Body of pancreas (tissue), 4 donors: ENCODE measurements around the gene GNAT2. TPM values are rescaled to one million over a fixed set of nuclear protein-coding genes. Genes with fewer than 3 reads are reported as not detected.

Experiments
- ATAC-seq: fragments of 150-250 bp; one replicate; pipeline ENCODE4 v1.9.1; 2016
- DNase-seq, 4 donors: peaks; one replicate each; pipeline ENCODE4 v3.0.0-alpha.2; 2019
- H3K27ac ChIP-seq, 4 donors: fragments of 200-600 bp; sonication (generic); 1 replicate in 3 of 4; 2 replicates in 1 of 4; pipeline versions ENCODE4 v1.5.1 to v1.6.1; 2016 to 2019; ENCODE audit warnings: mild to moderate bottlenecking in 1 of 4, mixed read lengths in 1 of 4, moderate library complexity in 1 of 4
- H3K27me3 ChIP-seq, 2 donors: fragments of 200-600 bp; sonication (generic); one replicate each; pipeline ENCODE4 v1.6.0; 2016; ENCODE audit warnings: mild to moderate bottlenecking in 1 of 2
- H3K36me3 ChIP-seq, 2 donors: fragments of 200-600 bp; sonication (generic); replicated peaks in 1 of 2; 2 replicates each; pipeline ENCODE4 v1.5.1; 2016; ENCODE audit warnings: low read depth in 2 of 2; ENCODE audit not compliant: insufficient read depth in 1 of 2
- H3K4me1 ChIP-seq: fragments of 200-600 bp; sonication (generic); one replicate; pipeline ENCODE4 v1.6.0; 2016
- H3K4me3 ChIP-seq, 2 donors: fragments of 200-600 bp; sonication (generic); 1 replicate in 1 of 2; 2 replicates in 1 of 2; pipeline ENCODE4 v1.5.1; 2016 to 2019
- H3K9me3 ChIP-seq, 3 donors: fragments of 200-600 bp; sonication (generic); 1 replicate in 2 of 3; 2 replicates in 1 of 3; pipeline ENCODE4 v1.5.1; 2016
- POLR2A ChIP-seq, 3 donors: fragments of 450-650 bp; IDR thresholded peaks; one replicate each; pipeline ENCODE4 v1.6.1; 2016; ENCODE audit warnings: antibody characterized with exemption in 3 of 3, mild to moderate bottlenecking in 2 of 3
- WGBS, 2 donors: methylation state at CpG; one replicate each; pipeline ENCODE4 v1.1.5; 2017; 5-methylcytosine and 5-hydroxymethylcytosine counted together
- intact Hi-C: fragments of 100-400 bp; cut with DNase I; formaldehyde crosslinking; loops from one replicate; pipeline ENCODE4 v1.15.1; 2023
- total RNA-seq, 2 donors: library from RNA; depleted of rRNA; stranded (reverse); fragments of >200 nt; gene quantifications; one replicate each; pipeline ENCODE4 v1.1.0, GENCODE V29; 2016
- TF ChIP-seq, protein P1 (sequence below), 7 experiments: fragments of 450-650 bp in 4 of 7; fragments of 200-600 bp in 3 of 7; sonication (generic) in 3 of 7; IDR thresholded peaks; one replicate each; pipeline ENCODE4 v1.5.1; 2016 to 2019; ENCODE audit warnings: antibody characterized with exemption in 7 of 7

GNAT2 gene
- total RNA-seq, 2 donors from 2014 or later = not detected

DNA sequence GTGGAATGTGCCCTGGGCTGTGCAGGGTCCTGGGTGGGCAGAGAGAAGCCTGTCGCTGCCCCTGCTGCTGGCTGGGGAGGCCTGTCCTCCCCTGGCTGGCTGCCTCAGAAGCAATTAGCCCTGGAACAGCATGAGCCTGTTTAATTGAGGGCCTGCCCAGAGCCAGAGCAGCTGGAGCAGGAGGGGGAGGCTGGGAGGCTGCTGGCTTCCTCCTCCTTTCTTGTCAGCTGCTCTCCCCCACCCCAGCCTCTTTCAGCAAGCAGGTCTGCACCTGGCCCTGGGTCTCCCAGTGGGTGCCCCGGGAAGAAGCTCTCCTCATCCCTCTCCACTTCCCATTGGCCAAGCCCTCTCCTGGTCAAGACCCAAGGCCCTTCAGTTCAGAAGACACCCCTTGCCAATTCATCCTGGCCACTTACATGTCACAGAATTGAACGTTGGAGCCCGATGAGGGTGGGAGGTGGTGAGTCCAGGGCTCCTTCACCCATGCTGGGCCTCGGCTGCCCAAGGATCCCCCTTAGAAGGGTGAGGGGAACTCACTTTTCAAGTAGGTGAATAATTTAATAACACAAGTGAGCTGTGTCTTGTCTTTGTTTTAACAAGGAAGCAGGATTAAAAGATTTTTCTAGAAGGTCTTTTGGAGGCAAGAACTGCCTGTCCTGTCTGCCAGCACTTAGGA is 13.4 kb upstream of the GNAT2 start:
- Histone ChIP-seq H3K9me3 (no peaks in the 10 kb centered on the region), H3K36me3 (peaks cover 11 to 17% of the 10 kb centered on the region in 2 donors), H3K4me1 (peaks cover 6% of the 10 kb centered on the region), H3K27me3 (no peaks in the 10 kb centered on the region), H3K27ac (no peak overlapping the region), H3K4me3 (no peak overlapping the region)
- intact Hi-C loops = loop anchor here (10.0 kb wide), 1 partner anchor 352 kb away; the partner anchor contains the start of gene AHCYL1
- ATAC-seq (no peak), DNase-seq (peak in 1 of 4 donors; percentile 30)
- TF ChIP-seq, protein P1, sequence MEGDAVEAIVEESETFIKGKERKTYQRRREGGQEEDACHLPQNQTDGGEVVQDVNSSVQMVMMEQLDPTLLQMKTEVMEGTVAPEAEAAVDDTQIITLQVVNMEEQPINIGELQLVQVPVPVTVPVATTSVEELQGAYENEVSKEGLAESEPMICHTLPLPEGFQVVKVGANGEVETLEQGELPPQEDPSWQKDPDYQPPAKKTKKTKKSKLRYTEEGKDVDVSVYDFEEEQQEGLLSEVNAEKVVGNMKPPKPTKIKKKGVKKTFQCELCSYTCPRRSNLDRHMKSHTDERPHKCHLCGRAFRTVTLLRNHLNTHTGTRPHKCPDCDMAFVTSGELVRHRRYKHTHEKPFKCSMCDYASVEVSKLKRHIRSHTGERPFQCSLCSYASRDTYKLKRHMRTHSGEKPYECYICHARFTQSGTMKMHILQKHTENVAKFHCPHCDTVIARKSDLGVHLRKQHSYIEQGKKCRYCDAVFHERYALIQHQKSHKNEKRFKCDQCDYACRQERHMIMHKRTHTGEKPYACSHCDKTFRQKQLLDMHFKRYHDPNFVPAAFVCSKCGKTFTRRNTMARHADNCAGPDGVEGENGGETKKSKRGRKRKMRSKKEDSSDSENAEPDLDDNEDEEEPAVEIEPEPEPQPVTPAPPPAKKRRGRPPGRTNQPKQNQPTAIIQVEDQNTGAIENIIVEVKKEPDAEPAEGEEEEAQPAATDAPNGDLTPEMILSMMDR (IDR thresholded peaks at IDR 0.05) = no peak
- TF ChIP-seq POLR2A (IDR thresholded peaks at IDR 0.05) = no peak
- 60 to 73% methylated on average over 4 to 5 of the region's 5 CpGs for WGBS, 2 donors

DNA sequence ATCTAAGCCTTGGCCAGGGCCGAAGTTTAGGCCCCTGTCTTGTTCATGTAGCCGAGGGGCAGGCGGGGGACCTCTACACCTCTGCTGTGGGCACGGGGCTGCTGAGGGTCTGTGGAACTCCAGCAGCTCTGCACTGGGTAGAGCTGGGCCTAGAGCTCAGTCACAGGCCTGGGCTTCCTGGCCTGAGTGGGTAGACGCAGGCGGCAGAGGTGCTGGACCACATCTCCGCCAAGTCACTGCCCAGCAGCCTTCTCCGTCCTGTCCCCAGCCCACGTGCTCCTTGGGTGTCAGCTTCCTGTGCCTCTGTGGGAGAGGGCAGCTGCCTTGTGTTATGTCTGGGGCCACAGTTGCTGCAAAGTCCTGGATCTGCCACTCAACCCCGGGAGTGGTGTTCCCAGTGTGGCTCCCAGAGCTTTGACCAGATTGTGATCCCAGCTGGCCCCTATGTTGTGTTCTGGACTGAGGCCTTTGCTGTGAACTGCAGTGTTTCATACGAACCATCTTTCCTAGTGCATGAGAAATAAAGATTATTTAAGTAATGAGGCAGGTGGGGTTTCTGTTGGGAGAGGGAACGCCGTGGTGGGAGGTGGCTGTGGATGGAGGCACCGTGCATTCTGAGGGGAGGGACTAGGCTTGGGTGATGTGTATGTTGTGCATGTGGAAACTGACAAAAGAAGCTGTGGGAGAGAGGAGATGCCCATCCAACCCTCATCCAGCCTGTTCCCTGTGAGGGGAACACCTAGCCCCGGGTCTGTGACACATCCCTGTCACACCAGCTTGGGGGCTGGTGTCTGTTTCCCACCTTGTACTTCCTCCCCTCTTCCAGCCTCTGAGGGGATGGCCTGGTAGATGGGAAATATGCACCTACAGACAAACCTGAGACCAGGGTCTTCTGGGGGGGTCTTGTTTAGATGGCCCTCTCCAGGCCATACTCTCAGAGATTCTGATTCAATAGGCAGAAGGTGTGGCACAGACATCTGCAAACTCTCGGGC is 12.4 kb upstream of the GNAT2 start:
- no peak for DNase-seq
- Histone ChIP-seq H3K36me3 (peaks cover 11 to 22% of the 10 kb centered on the region in 2 donors), H3K4me3 (no peak overlapping the region), H3K27ac (no peak overlapping the region), H3K27me3 (no peaks in the 10 kb centered on the region), H3K4me1 (peaks cover 6% of the 10 kb centered on the region), H3K9me3 (no peaks in the 10 kb centered on the region)
- intact Hi-C loops = loop anchor here (10.0 kb wide), 1 partner anchor 353 kb away; the partner anchor contains the start of gene AHCYL1
- 83 to 87% methylated on average over 11 to 16 of the region's 16 CpGs for WGBS, 2 donors
- no peak for ATAC-seq
- TF ChIP-seq POLR2A (IDR thresholded peaks at IDR 0.05) = no peak
- TF ChIP-seq, protein P1 (IDR thresholded peaks at IDR 0.05) = no peak

DNA sequence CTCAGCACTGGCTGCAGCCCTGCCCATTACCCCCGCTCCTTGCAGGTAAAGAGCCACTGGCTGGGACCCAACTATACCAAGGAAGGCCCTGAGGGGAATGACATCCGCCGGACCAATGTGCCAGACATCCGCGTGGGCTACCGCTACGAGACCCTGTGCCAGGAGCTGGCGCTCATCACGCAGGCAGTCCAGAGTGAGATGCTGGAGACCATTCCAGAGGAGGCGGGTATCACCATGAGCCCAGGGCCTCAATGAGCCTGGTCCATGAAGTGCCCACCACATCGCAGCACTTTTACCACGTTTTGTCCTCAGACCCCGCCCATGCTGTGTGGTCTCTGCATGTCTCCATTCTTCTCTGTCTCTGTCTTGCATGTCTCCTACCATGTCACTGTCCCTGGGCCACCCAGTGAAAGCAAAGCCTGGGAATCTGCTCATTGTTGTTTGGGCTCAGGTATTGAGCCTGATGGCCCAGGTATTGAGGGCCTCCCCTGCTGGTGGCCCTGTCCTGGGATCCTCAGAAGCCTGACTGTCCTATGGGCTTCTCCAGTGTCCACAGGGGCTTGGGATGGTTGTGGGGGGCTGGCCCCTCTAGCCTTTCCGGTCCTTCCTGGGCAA is 11.6 kb upstream of the GNAT2 start:
- Histone ChIP-seq H3K27me3 (no peaks in the 10 kb centered on the region), H3K4me3 (no peak overlapping the region), H3K36me3 (peaks cover 11 to 24% of the 10 kb centered on the region in 2 donors), H3K4me1 (peaks cover 2% of the 10 kb centered on the region), H3K27ac (no peak overlapping the region), H3K9me3 (no peaks in the 10 kb centered on the region)
- DNase-seq = no peak
- intact Hi-C loops = loop anchor here (10.0 kb wide), 1 partner anchor 354 kb away; the partner anchor contains the start of gene AHCYL1
- ATAC-seq = no peak
- TF ChIP-seq POLR2A (IDR thresholded peaks at IDR 0.05) = no peak
- TF ChIP-seq, protein P1 (IDR thresholded peaks at IDR 0.05) = no peak
- 87 to 96% methylated on average over 9 to 14 of the region's 14 CpGs for WGBS, 2 donors

DNA sequence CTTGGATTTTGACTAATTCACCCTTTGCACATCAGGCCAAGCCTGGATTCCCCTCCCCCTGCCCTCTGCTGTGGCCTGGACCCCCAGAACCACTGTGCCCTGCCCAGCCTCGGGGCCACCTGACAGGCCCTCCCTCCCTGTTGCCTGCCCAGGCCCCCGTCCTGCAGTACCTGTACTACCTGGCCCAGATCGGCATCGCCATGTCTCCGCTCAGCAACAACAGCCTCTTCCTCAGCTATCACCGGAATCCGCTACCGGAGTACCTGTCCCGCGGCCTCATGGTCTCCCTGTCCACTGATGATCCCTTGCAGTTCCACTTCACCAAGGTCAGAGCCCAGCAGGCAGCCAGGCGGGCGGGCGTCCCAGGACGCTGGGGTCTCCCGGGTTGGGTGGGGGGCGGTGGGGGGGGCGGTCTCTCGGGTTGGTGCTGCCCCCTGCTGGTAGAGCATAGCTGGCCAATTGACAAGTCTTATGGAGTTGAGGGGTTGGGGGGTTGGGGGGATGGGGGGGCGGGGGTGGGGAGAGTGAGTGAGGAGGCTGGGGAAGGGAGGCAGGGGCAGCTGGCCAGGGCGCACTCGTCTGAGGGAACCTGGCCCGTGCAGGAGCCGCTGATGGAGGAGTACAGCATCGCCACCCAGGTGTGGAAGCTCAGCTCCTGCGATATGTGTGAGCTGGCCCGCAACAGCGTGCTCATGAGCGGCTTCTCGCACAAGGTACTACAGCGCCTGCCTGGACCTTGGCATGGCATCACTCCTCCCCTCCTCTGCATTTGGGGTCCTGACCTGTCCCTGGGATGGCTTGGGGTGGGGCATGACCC is 10.9 kb upstream of the GNAT2 start:
- H3K9me3 ChIP-seq = no peaks in the 10 kb centered on the region
- no peak overlapping the region for H3K27ac ChIP-seq
- H3K27me3 ChIP-seq = no peaks in the 10 kb centered on the region
- no peak for TF ChIP-seq POLR2A (IDR thresholded peaks at IDR 0.05)
- TF ChIP-seq, protein P1 (IDR thresholded peaks at IDR 0.05) = peak in 3 of 7 experiments; percentile 32 to 43 (median 33)
- intact Hi-C loops = loop anchor here (10.0 kb wide), 1 partner anchor 355 kb away; the partner anchor contains the start of gene AHCYL1
- ATAC-seq = no peak
- H3K4me1 ChIP-seq = no peaks in the 10 kb centered on the region
- H3K4me3 ChIP-seq = no peak overlapping the region
- H3K36me3 ChIP-seq = peaks cover 11 to 24% of the 10 kb centered on the region in 2 donors
- DNase-seq = peak in 1 of 4 donors; percentile 57
- 76 to 79% methylated on average over 27 to 29 of the region's 30 CpGs for WGBS, 2 donors
